ENCODE measurements around the gene FCHSD2. TPM values are rescaled to one million over a fixed set of nuclear protein-coding genes. Genes with fewer than 3 reads are reported as not detected.
"Not testable (repeated sequence)": the region's sequence is repeated elsewhere in the genome, so short reads cannot be mapped to it uniquely, and the experiment has no call there.

FCHSD2 gene
- total and polyA plus RNA-seq, 2 donors from 2014 or later, result 8.0 to 58.7 TPM

DNA sequence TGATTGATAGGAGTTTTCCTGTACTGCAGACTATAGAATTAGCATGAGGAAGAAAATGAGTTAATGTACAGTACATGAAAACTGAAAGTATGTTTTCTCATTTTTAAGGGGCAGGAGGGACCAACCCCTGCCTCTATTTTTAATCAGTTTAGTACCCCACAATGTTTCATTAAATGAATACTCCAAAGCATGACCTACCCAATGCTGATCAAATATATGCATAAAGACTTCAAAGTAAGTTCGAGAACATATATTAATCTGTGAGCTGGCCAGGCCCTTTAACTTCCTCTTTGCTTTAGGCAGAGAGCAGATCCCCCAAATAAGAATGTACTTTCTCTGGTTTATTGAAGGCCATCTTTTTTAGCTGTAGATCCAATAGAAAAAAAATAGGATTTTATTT is 161.0 kb downstream of the FCHSD2 start:
- Histone ChIP-seq H3K27ac (ENCODE audit: low read depth in 2 of 2, low read length in 2 of 2) (no peak overlapping the region), H3K9me3 (ENCODE audit: control insufficient read depth in 2 of 3, insufficient read depth in 1 of 3, low read length in 3 of 3) (no peaks in the 10 kb centered on the region), H3K4me3 (ENCODE audit: low read length in 3 of 3) (no peak overlapping the region), H3K9ac (ENCODE audit: low read length in 3 of 3) (no peak overlapping the region), H3K4me1 (ENCODE audit: control insufficient read depth in 2 of 3, insufficient read depth in 2 of 3, low read depth in 1 of 3, low read length in 3 of 3) (no peaks in the 10 kb centered on the region), H3K36me3 (ENCODE audit: control insufficient read depth in 2 of 3, insufficient read depth in 3 of 3, low read length in 3 of 3) (peaks cover 0 to 4% (median 0%) of the 10 kb centered on the region in 3 donors), H3K27me3 (ENCODE audit: control insufficient read depth, insufficient read depth, low read length) (no peaks in the 10 kb centered on the region)
- TF ChIP-seq, protein P1, sequence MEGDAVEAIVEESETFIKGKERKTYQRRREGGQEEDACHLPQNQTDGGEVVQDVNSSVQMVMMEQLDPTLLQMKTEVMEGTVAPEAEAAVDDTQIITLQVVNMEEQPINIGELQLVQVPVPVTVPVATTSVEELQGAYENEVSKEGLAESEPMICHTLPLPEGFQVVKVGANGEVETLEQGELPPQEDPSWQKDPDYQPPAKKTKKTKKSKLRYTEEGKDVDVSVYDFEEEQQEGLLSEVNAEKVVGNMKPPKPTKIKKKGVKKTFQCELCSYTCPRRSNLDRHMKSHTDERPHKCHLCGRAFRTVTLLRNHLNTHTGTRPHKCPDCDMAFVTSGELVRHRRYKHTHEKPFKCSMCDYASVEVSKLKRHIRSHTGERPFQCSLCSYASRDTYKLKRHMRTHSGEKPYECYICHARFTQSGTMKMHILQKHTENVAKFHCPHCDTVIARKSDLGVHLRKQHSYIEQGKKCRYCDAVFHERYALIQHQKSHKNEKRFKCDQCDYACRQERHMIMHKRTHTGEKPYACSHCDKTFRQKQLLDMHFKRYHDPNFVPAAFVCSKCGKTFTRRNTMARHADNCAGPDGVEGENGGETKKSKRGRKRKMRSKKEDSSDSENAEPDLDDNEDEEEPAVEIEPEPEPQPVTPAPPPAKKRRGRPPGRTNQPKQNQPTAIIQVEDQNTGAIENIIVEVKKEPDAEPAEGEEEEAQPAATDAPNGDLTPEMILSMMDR (IDR thresholded peaks at IDR 0.05; ENCODE audit: borderline replicate concordance, extremely low read depth, insufficient read depth), result no peak
- intact Hi-C loops (cut with DNase I), result no loop called here
- DNase-seq (no peak), FAIRE-seq (no peak)

- intact Hi-C loops (cut with DNase I); H3K4me1 ChIP-seq (ENCODE audit: control insufficient read depth in 2 of 3, insufficient read depth in 2 of 3, low read depth in 1 of 3, low read length in 3 of 3); H3K27me3 ChIP-seq (ENCODE audit: control insufficient read depth, insufficient read depth, low read length); H3K36me3 ChIP-seq (ENCODE audit: control insufficient read depth in 2 of 3, insufficient read depth in 3 of 3, low read length in 3 of 3); FAIRE-seq; H3K4me3 ChIP-seq (ENCODE audit: low read length in 3 of 3); H3K9ac ChIP-seq (ENCODE audit: low read length in 3 of 3); H3K9me3 ChIP-seq (ENCODE audit: control insufficient read depth in 2 of 3, insufficient read depth in 1 of 3, low read length in 3 of 3); DNase-seq; H3K27ac ChIP-seq (ENCODE audit: low read depth in 2 of 2, low read length in 2 of 2): not testable (repeated sequence)
Observed at GRCh38 chr11:72977782-72978181, 164.3 kb downstream of the FCHSD2 start.

DNA sequence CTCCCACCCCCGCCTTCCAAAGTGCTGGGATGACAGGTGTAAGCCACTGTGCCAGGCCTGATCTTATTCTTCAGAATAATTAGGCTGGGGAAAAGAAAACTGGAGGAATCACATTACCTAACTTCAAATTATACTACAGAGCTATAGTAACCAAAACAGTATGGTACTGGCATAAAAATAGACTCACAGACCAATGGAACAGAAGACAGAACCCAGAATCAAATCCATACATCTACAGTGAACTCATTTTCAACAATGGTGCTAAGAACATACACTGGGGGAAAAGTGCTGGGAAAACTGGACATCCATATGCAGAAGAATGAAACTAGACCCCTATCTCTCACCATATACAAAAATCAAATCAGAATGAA is 165.6 kb downstream of the FCHSD2 start:
- DNase-seq; H3K4me1 ChIP-seq (ENCODE audit: control insufficient read depth in 2 of 3, insufficient read depth in 2 of 3, low read depth in 1 of 3, low read length in 3 of 3); H3K36me3 ChIP-seq (ENCODE audit: control insufficient read depth in 2 of 3, insufficient read depth in 3 of 3, low read length in 3 of 3); H3K27me3 ChIP-seq (ENCODE audit: control insufficient read depth, insufficient read depth, low read length); intact Hi-C loops (cut with DNase I); H3K27ac ChIP-seq (ENCODE audit: low read depth in 2 of 2, low read length in 2 of 2); H3K9ac ChIP-seq (ENCODE audit: low read length in 3 of 3); H3K4me3 ChIP-seq (ENCODE audit: low read length in 3 of 3); H3K9me3 ChIP-seq (ENCODE audit: control insufficient read depth in 2 of 3, insufficient read depth in 1 of 3, low read length in 3 of 3); FAIRE-seq: not testable (repeated sequence)

DNA sequence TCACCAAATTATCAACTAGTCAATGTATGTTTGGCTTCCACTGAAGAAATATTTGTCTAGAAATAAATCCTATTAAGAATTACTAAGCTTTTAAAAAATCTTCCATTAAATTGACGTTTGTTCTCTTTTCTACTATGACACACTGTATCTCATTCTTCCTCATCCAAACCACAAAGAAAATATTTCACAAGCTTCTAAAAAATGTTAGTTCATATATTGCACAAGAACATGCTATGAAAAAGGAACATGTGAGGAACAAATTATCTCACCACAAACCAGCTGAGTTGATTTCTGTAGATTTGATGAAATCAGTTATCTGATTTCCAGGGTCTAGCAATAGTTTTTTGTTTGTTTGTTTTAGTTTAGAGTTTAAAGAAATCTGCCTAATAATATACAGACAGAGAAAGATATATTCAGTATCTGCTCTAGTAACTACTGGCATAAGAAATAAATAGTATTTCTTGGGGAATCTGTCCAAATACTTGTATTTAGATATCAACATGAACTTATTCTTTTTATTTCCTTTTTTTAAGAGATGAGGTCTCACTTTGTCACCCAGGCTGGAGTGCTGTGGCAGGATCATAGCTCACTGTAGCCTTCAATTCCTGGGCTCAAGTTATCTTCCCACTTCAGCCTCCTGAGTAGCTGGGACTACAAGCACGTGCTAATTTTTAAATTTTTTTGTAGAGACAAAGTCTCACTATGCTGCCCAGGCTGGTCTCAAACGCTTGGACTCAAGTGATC is 166.2 kb downstream of the FCHSD2 start:
- FAIRE-seq (peak; percentile 6), DNase-seq (no peak)
- intact Hi-C loops (cut with DNase I), result no loop called here

More for the DNA sequence above, 166.2 kb downstream of the FCHSD2 start:
- H3K4me1 ChIP-seq (ENCODE audit: control insufficient read depth in 2 of 3, insufficient read depth in 2 of 3, low read depth in 1 of 3, low read length in 3 of 3), result no peaks in the 10 kb centered on the region
- H3K27ac ChIP-seq (ENCODE audit: low read depth in 2 of 2, low read length in 2 of 2), result no peak overlapping the region
- H3K9ac ChIP-seq (ENCODE audit: low read length in 3 of 3), result no peak overlapping the region
- H3K9me3 ChIP-seq (ENCODE audit: control insufficient read depth in 2 of 3, insufficient read depth in 1 of 3, low read length in 3 of 3), result no peaks in the 10 kb centered on the region
- TF ChIP-seq, protein P1 (IDR thresholded peaks at IDR 0.05; ENCODE audit: borderline replicate concordance, extremely low read depth, insufficient read depth), result no peak
- no peak overlapping the region for H3K4me3 ChIP-seq (ENCODE audit: low read length in 3 of 3)
- no peaks in the 10 kb centered on the region for H3K27me3 ChIP-seq (ENCODE audit: control insufficient read depth, insufficient read depth, low read length)
- H3K36me3 ChIP-seq (ENCODE audit: control insufficient read depth in 2 of 3, insufficient read depth in 3 of 3, low read length in 3 of 3), result no peaks in the 10 kb centered on the region

Measured in kidney (tissue), 14 donors.